Measurements from ENCODE around the gene DPP7.

DPP7 gene

DNA sequence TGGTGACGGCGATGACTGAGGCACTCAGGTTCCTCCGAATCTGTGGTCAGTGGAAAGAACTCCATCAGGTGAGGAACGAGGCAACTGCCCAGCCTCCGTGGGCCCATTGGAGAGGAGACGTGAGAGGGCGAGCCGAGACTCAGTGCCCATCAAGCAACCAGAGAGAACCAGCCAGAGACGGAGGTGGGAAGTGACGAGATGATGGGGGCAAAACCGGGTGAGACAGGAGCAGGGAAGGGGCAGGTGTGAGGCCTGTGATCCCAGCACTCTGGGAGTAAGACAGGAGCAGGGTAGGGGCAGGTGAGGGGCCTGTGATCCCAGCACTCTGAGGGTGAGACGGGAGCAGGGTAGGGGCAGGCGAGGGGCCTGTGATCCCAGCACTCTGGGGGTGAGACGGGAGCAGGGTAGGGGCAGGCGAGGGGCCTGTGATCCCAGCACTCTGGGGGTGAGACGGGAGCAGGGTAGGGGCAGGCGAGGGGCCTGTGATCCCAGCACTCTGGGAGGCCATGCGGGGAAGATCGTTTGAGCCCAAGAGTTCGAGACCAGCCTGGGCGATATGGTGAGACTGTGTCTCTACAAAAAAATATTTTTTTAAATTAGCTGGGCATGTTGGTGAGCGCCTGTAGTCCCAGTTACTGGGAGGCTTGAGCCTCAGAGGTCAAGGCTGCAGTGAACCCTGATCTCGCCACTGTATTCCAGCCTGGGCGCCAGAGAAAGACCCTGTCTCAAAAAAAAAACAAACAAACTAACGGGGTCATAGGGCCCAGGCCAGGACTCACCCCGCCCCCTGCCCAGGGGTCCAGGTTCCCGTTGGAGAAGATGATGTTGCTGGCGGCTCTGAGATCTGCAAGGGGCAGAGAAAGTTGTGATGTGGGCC is 3.4 kb downstream of the DPP7 start:
- no peak for DNase-seq

DNA sequence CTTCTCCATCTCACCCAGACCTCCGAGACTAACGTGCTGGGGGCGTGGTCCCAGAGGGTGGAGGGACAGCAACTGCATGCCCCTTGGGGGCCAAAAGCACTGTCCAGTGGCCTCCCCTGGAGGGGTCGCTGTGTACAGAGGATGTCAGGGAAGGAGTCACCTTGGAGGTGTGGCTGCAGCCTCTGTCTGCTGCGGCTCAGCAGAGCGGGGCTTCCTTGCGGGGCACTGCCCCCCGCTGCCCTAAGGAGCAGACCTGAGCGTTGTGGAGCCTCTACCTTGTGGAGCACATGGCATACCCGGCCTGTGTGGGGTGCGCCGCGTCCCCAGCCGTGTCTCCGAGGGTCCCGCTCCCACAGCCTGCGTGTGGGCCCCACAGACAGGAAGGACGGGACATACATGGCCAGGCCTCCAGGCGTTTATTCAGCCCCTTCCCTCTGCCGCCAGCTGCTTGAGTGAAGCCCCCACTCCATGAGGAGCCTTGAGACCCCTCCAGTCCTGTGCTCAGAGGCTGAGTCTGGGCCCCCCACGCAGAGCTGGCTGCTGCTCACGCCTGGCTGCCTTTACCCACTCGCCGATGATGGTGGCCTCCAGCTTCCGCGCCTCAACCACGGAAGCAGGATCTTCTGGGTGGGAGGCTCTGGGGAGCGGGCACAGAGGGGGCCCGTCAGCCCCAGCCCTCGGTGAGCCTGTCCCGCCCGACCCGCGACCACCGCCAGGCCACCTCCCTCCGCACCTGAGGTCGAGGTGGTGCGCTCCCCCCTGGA is 4.2 kb downstream of the DPP7 start:
- no peak for DNase-seq

DNA sequence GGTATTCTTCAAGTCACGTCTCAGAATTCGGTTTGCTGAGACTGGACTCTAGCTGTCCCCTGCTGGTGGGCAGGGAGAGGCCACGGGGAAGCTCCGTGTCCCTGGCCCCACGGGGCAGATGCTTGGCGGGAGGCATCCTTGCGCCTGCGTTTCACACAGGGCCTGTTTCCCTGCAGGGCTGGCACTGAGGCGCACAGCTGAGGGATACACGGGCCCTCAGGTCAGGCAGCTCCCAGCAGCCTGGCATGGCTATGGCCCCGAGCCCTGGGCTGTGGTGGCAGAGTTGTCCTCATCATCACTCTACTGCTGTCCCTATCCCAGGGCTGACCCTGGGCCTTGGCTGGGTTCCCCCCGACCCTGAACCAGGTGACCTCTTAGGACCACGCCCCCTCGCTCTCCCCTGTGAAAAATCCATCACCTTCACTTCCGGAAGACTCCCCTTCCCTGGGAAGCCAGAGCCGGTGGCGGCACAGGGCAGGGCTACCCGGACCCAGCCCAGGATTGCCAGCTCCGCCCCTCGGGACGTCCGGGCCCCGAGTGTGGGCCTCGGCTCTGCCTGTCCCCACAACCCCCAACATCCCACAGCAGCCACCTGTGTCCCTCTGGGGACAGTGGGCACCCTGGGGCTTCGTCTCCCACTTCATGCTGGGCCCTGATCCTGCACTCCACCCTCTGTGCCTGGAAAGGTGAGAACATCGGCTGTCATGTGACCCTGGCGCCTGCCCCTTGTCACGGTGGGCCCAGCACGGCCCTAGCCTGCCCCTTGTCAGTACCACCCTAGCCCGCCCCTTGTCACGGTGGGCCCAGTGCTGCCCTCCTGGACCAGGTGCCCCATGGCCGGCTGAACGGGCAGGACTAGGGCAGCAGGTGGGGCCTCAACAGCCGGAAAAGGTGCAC is 5.0 kb downstream of the DPP7 start:
- no peak for DNase-seq

GRCh38 chr9:137108608-137109249 is 5.8 kb downstream of the DPP7 start:
- no peak for DNase-seq

GRCh38 chr9:137107982-137108381 is 6.6 kb downstream of the DPP7 start:
- DNase-seq: no peak

- DNase-seq: no peak
These were observed 7.1 kb downstream of the DPP7 start for GRCh38 chr9:137107312-137107921.

DNA sequence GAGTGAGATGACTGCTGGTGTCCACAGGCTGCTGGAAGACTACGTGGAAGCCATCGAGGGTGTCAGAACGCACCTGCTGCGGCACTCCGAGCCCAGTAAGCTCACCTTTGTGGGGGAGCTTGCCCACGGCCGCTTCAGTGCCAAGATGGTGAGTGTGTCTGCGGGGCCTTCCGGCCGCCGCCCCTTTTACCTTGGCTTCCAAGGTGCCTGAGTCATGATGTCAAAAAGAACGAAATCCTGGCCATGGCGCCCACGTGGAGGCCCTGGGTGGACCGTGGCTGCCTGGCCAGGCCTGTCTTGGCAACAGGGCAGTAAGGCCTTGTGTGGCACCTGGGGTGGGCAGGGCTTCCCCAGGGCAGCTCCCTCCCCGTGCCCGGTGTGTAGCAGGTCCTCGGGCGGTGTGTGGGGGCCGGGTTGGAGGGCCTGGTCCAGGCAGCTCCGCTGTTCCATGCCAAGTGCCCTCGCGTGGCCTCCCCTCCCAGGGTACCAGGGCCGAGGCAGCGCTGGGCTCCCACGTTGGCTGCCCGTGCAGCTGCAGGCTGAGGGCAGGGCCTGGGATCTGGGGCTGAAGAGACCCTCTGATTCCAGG is 7.8 kb downstream of the DPP7 start:
- no peak for DNase-seq

DNA sequence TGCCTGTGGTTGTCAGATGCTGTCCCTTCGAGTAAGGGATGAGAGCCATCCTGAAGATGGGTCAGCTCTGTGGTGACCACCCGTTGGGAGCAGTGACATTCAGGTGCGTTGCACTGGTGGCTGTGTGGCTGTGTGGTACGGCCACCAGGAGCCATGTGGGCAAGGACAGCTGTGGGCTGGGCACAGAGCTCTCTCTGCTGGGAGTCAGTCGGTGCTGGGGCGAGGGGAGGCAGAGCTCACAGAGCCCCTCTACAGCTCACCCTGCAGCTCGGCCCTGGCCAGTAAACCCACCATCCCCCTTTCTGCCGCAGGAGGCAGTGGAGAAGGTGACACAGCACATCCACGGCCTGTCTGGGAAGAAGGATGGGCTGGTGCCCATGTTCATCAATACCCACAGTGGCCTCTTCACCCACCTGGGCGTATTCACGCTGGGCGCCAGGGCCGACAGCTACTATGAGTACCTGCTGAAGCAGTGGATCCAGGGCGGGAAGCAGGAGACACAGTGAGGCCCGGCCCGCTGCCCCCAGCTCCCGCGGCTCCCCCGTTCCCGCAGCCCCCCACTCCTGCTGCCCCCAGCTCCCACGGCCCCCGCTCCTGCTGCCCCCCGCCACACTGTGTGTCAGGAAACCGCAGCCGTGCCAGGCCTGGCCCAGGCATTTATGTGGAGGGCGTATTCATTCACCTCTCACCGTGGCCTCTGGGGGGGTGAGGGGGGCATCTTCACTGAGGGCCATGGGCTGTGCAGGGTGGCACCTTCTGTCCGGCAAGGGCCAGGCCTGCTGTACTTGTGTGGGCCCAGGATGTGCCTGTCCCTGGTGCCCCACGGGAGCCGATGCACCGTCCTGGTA is 8.5 kb downstream of the DPP7 start:
- DNase-seq: no peak

- no peak for DNase-seq
These were observed 11.1 kb downstream of the DPP7 start for GRCh38 chr9:137103206-137103999.

- no peak for DNase-seq
These were observed 15.3 kb downstream of the DPP7 start for GRCh38 chr9:137099231-137099630.

- DNase-seq: no peak
These were observed 16.6 kb downstream of the DPP7 start for GRCh38 chr9:137097761-137098462.

GRCh38 chr9:137096785-137097546 is 17.6 kb downstream of the DPP7 start:
- no peak for DNase-seq

GRCh38 chr9:137095664-137096517 is 18.6 kb downstream of the DPP7 start:
- DNase-seq: no peak

- no peak for DNase-seq
These were observed 25.1 kb downstream of the DPP7 start for GRCh38 chr9:137089232-137089947.

- DNase-seq: no peak
These were observed 26.4 kb downstream of the DPP7 start for GRCh38 chr9:137088121-137088520.

GRCh38 chr9:137087409-137087925 is 27.1 kb downstream of the DPP7 start:
- DNase-seq: no peak
